NAMALWA (cell line): ENCODE measurements around the gene NDST4.

ENCODE experiments used
- DNase-seq: peaks from one replicate; pipeline ENCODE4 v3.0.0-alpha.2; 2015; ENCODE audit warnings: low spot score

Gene NDST4

DNA sequence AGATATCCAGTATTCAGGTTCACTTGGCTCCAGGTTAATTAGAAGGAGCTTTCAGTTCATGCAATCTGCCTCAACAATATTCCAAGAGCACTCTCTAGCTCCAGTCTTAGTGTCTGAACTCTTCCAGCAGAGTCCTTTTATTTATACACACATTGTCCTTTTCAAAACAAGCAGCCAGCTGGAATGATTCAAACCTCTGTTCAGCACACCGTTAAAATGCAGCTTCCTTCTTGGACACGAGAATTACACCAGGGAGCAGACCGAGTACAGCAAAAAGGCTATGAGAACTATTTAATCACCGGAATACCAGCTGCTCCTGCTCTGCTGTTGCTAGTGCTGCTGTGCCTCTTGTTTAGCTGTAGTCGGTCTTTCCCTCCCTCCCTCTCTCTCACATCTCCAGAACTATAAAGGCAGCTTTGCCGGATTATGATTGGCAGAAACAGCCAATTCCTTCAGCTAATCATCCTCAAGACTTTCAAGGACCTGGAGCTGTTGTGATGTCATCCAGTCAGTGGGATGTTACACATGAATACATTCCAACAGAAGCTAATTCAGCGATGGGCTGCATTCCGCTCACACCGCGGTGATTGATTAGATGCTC lies at the start of gene NDST4:
Gene NDST4 (minus strand): TSS at position 115 of the 601 bp plus-strand sequence. CDS start 36,584 bp downstream, outside the sequence.
- DNase-seq, result no peak

DNA sequence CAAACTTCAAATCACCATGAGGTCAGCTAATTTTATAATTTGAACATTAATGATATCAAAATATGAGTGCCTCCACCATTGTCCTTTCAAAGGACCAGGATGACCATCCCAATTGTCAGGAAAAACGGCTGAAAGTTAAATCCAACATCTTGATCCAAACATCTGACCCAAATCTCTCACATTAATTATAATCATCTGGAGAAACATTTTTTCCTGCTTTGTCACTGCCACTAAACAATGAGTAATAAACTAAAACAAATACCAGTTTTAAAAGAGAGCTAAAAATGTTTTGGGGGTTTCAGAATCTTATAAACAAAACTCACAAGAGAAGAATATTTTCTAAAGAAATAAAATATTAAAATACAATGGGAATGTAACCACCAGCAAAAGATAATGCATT lies 45.7 kb upstream of the NDST4 start:
- no peak for DNase-seq

DNA sequence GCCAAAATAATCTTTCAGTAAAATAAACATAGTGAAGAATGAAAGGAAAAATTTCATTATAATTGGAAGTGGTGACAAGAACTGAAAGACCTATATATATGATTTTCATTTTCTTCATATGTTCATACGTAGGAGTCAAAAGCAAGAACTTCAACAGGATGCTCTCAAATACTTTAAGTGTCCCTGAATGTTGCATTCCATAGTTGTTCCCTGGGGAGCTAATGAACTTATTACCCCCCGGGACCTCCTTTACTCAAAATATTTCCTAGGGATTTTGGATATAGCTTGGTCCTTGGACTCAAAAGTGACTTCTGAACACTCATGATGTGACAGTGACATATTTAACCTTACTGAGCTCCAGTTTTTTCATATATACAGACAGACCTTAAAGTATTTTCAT lies 44.9 kb upstream of the NDST4 start:
- no peak for DNase-seq

DNA sequence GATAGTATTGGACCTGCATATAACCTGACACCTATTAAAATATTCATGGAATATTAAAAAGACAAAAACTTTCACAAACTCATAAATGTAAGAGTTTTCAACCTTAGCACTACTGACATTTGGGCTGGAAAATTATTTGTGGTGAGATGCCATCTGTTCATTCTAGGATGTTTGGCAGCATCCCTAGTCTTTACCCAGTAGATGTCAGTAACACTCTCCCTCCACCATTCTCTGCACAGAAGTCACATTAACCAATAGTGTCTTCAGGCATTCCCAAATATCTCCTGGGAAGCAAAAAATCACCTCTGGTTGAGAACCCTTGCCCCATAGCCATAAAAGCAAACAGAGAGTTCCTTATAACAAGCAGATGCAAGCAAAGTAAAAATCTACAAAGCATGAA lies 41.4 kb upstream of the NDST4 start:
- peak; percentile 35 for DNase-seq

DNA sequence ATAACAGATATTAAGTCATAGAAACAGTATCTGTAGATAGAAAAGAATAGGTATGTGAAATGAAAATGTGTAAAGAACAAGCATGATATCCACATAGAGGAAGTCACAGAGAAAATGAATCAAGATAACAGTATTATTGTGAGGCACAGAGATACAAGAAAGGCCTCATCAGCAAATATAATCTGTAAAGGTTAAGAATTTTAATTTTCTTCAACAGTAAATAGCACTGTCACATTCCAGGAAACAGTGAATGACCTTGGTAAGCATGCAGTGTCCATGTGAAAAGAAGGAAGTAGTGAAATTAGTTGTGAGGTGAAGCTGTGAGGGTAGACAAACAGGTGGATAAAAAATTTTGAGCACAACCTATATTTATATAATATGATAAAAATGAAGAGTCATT lies 39.5 kb upstream of the NDST4 start:
- DNase-seq, result no peak

DNA sequence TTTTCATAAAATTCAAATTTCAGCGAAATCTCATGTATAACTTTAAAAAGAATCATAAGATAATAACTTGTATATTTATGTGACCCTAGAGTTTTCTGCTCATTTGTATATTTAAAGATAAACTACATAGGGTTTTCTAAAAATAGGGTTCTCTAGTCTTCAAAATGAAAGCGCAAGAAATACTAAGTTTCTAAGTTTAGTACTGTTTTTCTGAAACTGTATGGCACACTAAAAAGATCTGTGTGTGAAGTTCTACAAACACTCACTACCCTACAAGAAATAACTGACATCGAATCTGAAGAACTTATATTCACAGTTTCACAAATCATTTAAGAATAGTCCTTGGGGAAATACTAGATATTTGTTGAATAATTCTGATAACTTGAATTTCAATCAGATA lies 38.7 kb upstream of the NDST4 start:
- no peak for DNase-seq

DNA sequence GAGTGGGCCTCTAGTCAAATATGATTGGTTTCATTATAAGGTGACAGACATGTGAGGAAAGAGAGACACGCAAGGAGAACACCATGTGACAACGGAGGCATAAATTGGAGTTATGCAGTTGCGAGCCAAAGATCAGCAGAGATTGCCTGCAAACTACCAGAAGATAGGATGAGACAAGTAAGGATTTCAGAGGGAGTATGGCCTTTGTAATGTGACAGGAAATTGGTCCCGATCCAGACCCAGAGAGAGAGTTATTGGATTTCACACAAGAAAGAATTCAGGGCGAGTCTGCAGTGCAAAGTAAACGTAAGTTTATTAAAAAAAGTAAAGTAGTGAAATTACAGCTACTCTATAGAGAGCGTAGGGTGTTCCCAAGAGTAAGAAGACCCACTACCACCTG lies 35.7 kb upstream of the NDST4 start:
- DNase-seq, result no peak

DNA sequence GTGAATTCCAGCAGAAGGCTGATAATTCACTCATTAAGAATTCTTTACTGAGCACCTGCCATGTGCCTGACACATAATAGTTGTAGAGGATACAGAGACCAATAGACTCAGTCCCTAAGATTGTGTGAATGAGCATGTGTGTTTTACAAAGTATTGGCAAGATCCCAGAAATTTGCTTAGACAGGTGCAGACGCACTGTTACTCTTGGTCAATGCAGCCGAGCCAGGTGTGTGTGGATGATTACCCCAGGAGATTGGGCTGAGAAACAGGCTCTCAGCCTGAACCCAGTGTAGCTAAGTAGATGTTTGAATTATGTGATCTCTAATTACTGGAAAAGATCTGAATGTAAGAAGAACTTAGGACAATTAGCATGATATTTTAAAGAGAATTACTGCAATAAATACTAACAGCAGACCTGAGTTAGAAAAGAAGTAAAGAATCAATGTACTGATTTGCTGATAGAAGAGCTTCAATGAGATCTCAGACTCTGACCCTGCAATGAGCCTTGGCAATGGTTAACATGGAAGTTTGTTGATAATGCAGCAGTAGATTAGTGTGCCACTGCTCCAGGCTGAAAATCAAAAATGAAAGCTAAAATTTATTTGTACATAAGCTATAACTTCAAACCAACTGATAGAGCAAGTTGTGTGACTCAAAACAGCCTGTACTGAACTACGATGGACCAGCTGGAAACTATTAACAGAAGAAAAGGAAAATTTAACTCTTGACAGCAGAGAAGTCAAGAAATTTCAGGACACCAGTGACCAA lies 32.2 kb upstream of the NDST4 start:
- DNase-seq, result no peak

DNA sequence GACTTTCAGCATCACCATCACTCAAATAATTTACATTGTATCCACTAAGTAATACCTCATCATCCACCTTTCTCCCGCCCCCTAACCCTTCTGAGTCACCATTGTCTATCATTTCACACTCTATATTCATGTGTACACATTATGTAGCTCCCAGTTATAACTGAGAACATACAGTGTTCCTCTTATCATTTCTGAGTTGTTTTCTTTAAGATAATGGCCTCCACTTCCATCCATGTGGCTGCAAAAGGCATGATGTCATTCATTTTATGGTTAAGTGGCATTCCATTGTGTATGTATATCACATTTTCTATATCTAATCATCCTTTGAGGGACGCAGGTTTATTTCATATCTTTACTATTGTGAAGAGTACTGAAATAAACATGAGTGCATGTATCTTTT lies 14.6 kb upstream of the NDST4 start:
- DNase-seq, result no peak

DNA sequence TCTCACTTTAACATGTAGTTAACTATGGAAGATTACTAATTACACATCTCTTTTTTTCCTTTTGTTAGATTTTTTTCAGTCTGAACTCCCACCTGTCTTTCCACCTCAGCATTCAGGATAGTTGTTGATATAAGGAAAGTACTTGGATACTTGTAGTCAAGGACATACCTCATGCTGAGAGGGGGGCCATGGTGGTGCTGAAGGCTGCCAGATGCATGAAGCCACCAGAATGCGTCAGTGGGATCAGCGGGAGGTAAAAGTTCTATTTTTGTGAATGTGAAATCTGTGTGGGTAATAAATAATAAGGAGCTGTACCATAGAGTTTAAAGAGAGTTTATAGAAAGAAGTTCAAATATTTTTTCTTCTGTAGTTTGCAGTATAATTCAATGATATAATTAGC lies 13.1 kb upstream of the NDST4 start:
- DNase-seq, result no peak

DNA sequence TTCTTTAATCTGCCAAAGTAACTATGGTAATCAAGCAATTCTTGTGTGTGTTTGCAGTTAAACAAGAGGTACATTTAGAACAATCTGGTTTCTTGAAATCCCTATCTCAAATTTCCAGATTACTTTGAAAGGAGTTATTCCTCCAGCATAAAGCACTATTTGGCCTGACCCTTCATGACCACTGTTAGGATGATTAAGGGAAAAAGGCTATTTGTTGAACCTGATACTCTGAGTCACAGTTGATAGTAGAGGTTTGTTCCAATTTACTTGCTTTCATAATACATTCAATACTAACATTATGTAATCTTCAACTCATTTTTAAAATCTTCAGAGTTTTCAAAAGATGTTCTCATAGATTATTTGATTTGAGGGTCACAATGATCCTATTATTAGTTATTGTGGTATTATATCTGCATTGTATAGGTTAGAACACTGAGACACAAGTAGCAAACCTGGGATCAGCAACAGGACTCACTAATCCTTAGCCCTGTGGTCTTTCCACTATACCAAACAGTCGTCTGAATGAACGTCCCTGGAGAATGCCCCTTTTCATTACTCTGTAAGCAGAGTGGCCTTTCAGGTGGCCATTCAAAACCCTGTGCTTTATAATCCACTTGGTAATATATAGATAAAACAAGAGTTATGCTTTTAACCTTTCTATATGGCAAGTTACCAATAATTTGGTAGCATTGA lies 8.1 kb upstream of the NDST4 start:
- DNase-seq, result no peak

DNA sequence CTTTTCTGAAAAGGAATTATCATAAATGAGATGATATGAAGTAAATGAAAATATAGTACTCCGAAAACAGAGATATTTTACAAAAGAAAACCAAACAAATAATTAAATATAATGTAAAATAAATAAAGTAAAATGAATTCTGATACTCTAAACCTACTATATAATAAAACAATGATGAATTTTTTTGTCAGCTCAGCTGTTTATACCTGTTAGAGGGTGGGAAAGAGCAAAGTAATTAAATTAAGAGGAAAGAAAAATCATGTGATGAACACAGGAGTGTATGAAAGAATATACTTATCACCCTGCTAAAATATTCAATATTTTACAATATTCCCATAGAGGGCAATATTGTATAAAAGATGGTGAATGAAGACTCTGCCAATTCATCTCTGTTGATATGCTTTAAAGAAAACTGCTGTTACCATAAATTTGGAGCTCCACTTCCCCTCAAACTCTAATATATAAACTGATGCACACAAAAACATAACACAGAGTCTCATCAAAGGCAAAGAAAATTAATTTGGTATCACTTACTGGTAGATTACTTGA lies 6.5 kb upstream of the NDST4 start:
- peak; percentile 35 for DNase-seq

DNA sequence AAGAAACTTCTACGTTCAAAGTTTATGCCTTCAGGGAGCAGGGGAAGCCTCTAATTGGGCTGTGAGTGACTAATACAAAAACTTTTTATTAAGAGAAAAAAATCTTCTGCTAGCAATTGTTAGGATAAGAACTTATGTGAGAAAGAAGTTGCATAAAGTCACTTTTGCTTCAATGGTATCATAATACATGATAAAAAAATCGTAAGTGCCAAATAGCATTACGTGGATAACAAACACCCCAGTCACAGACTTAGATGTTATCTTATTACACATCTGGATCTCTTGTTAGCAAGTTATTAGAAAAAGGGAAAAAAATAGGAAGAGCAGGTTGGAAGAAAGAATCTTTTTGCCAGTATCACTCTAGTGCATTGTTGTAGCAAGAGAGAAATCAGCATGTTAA lies 4.2 kb upstream of the NDST4 start:
- no peak for DNase-seq

DNA sequence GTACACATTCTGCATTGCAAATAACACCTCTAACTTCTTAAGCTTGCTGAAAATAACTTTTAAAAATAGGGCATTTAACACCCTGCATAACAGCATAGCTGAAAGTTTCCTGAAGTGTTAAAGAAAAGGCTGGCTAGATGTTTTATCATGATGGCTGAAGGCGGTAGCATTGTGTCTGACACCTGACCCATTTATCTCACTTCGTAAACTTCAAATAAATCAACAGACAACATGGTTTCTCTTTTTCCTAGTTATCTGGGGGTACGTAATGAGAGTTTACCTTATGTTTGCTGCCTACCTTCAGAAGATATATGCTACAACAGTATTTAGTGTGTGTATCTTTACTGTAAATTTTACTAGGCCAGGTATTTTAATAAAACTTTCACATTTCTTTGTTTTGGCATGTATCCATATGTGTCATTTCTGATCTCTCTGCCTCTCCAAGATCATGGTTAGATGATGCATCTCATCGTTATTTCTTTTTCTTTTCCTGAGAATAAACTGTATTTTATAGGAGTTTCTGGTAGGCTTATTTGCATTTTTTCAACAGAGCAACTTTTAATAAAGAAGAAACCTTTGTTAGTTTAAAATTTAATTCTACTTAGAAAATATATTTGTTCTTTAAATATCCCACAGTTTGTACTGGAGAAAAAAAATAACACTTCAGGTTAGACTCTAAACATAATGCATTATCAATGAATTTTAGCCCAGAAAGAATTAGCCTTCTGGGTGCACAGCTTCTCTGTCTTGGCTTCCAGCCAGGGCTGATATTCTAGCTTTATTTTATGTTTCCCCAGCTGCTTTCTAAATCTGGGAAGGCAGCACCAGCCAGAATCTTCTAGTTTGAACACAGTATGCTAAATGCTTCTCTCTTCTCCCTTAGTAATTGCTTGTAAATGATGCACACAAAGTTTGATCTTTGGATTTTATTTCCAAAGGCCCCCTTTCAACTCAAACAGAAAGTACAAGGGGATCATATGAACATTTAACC lies 2.9 kb downstream of the NDST4 start:
- DNase-seq, result no peak

DNA sequence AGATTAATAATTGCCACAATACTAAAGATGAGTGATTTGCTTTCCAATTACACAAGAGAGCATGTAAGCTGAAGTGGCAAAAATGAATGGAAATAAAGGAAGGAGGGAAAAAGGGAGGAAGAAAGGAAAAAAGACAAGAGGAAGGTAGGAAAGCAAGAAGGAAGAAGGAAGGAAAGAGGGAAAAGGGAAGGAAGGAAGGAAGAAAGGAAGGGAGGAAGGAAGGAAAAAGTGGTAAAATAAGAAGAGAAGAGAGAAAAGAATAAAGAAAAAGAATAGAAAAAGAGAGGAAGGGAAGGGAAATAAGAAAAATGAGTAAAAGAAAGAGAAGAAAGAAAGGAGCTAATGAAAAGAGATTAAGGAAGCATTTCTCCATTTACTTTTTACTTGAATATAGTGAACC lies 4.6 kb downstream of the NDST4 start:
- DNase-seq, result no peak

DNA sequence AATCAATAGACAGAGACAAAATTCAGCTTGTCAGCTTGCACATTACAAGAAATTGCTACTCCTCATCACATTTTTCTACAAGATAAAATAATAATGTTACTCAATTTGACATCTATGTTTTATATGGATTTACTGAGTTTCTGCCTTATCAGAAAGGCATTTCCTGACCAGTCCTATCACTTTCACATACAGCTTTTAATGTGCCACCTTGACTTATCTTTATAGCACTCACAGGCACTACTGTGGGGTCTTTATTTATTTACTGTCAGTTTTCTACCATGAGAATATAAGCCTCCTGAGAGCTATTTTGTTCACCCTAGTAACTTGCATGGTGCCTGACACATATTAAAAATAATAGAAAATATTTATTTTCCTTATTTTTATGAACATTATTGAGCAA lies 6.0 kb downstream of the NDST4 start:
- no peak for DNase-seq

DNA sequence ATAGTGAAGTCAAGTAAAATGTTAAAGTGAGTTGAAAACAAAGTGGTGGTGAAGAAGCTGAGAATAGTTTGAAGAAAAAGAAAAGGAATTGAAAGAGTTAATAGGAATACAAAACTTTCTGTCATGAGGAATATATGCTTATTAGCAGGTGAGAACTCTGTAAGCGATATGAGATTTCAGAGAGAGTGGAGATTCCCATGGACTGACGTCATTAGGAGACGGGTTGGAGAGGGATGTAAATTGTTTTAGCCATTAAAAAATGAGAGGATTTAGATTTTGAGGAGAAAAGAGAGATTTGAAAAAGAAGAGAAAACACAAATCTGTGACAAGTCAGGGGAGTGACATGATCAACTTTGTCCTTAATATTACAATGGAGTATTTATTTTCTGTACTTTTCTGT lies 11.7 kb downstream of the NDST4 start:
- DNase-seq, result no peak

DNA sequence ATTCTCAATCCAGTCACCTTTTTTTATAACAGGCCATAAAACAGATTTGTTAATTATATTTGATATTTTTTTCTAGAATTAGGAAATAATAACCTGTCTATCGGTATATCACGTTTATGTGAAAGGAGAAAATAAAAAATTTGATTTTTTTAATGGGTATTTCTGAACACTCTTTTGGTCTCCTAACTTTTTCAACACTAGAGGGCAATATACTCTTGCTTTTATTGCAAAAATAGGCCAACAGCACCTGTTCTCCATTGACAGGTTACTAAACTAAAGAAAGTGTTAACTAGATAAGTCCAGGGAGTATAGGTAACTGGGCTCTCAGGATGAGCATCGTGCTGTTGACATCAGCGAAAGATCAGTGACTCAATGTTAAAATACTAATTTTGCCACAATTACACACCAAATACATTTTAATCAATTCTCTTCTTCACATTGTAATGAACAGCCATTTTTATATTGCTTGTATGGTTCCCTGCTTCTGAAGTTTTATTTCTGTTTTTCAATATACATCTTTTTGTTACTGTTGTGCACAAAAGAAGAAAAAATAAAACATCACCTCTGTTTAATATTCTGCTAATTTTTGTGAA lies 22.8 kb downstream of the NDST4 start:
- peak; percentile 64 for DNase-seq

DNA sequence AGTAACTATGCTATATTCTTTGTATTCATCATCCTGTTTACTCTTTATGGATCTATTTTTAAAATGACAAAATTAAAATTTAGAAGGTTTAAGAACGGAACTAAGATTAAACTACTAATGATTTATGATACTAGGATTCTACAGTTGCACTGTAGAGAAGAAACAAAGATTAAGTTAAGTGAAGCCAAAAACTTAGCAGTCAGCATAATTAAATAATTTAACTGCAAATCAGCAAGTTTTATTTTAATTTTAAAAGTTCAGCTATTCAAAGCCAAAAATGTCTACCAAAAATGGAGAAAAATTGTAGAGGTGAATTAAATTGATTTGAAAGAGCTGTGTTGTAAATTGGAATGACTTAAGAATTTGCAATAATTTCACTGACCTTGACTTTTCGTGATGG lies 30.8 kb downstream of the NDST4 start:
- no peak for DNase-seq

DNA sequence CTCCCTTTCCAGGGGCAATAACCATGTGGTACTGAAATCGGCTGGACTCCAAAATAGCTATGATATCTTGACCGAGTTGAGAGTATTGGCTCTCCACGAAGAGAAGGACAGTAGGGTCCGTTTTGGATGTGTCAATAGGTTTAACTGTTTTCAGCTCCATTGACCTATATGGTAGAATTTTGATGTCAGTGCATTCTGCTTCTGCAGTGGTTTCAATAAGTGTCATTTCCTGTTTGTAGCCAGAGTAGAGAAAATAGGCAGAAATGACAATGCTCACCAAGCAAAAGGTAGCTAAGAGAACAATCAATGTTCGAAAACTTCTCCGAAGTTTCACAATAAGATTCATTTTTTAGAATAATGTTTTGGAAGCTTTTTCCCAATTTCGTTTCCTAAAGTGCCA lies 36.7 kb downstream of the NDST4 start:
- no peak for DNase-seq

DNA sequence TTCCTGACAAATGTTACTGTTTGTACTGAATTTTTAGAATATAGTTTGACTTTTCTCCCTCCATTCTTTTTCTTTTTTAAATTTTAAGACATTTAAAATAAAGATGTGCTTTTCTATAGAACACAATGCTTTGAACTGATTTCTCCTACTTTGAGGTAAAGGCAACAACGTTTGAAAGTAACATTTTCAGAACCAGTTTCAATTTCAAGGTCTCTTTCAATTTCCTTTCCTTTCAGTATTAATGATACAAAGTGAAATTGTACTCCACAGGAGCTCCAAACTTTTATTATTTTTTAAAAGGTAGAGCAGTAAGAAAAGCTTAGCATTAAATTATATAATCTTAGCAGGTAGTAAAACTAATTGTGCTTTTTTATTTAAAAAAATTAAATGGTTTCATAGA lies 54.9 kb downstream of the NDST4 start:
- no peak for DNase-seq

DNA sequence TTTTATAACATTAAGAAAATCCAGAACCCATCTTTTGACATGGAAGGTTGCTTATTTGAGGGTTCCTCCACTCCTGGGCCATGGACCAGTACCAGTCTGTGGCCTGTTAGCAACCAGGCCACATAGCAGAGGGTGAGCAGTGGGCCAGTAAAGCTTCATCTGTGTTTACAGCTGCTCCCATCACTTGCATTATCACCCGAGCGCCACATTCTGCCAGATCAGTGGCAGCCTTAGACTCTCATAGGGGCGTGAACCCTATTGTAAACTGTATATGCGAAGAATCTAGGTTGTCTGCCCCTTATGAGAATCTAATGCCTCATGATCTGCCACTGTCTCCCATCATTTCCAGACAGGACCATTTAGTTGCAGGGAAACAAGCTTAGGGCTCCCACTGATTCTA lies 58.6 kb downstream of the NDST4 start:
- peak; percentile 61 for DNase-seq
